Astrocyte (in vitro differentiated cells and primary cell): ENCODE data around the gene POLH.

Experiments used
- EZH2 ChIP-seq: IDR thresholded peaks from 2 replicates; pipeline ENCODE4 v1.6.1; 2012; ENCODE audit warnings: mild to moderate bottlenecking, low read length, inconsistent platforms; ENCODE audit not compliant: insufficient read depth
- TF ChIP-seq, protein P1 (sequence below): IDR thresholded peaks from 2 replicates; pipeline ENCODE4 v1.5.1; 2011; ENCODE audit warnings: low read depth, mild to moderate bottlenecking, inconsistent platforms, low read length, moderate library complexity; ENCODE audit not compliant: insufficient read depth

DNA sequence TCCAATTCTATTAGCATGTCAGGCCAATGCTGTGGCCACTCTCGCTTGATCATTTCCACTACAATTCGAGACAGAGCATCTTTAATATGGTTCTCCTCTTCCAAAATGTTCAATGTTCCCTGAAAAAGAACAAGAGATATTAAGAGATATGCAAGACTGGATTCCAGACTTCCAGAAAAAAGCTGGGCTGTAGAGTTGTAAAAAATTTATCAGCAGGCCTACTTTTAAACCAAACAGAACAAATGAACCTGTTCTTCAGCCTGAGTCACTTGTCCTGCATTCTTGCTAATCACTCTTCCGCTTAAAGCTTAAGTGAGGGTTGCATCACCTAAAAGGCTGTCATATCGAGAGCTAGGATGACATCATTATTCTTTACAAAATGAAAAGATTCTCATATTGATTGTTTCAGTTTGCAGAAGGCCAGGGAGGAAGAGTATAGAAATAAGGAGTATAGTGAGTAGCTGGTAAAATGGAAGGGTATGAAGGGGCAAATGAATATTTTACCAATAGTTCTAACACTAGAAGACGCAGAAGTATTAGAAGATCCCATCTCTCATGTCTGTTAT is 5.0 kb upstream of the POLH start:
- TF ChIP-seq, protein P1, sequence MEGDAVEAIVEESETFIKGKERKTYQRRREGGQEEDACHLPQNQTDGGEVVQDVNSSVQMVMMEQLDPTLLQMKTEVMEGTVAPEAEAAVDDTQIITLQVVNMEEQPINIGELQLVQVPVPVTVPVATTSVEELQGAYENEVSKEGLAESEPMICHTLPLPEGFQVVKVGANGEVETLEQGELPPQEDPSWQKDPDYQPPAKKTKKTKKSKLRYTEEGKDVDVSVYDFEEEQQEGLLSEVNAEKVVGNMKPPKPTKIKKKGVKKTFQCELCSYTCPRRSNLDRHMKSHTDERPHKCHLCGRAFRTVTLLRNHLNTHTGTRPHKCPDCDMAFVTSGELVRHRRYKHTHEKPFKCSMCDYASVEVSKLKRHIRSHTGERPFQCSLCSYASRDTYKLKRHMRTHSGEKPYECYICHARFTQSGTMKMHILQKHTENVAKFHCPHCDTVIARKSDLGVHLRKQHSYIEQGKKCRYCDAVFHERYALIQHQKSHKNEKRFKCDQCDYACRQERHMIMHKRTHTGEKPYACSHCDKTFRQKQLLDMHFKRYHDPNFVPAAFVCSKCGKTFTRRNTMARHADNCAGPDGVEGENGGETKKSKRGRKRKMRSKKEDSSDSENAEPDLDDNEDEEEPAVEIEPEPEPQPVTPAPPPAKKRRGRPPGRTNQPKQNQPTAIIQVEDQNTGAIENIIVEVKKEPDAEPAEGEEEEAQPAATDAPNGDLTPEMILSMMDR: no peak
- TF ChIP-seq EZH2: no peak
